Sigmoid colon (tissue), 4 donors: ENCODE results near the gene SHH.

Experiments used
- EP300 ChIP-seq, 4 donors: sonication (generic); formaldehyde crosslinking; IDR thresholded peaks; one replicate each; pipeline ENCODE4 v1.6.1; 2017; ENCODE audit warnings: antibody characterized with exemption in 4 of 4
- POLR2A ChIP-seq, 2 donors: fragments of 450-650 bp; IDR thresholded peaks; one replicate each; pipeline ENCODE4 v1.6.1; 2016; ENCODE audit warnings: antibody characterized with exemption in 2 of 2, mild to moderate bottlenecking in 2 of 2, moderate library complexity in 2 of 2
- TF ChIP-seq, protein P1 (sequence below), 4 experiments: fragments of 450-650 bp in 3 of 4; fragments of 200-600 bp in 1 of 4; IDR thresholded peaks; one replicate each; pipeline ENCODE4 v1.5.1; 2016 to 2019; ENCODE audit warnings: antibody characterized with exemption in 4 of 4, mild to moderate bottlenecking in 3 of 4, moderate library complexity in 2 of 4

DNA sequence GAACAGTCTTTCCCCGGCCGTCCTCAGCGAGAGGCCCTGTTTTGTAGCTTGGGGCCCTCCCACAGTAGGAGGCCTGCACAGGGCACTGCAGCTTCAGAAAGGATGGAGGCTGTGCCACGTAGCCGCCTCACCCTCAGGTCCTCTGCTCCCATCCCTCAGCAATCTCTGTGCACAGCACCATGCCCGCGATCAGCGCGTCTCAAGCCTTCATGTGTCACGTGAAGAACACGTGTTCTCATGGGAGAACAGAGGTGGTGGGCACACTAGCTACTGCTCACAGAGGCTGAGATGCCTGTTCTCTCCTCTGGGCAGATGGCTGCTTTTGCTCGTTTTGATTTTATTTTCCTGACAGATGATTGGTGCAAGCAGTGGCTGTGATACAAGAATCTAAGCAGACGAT is 8.5 kb upstream of the SHH start:
- TF ChIP-seq, protein P1, sequence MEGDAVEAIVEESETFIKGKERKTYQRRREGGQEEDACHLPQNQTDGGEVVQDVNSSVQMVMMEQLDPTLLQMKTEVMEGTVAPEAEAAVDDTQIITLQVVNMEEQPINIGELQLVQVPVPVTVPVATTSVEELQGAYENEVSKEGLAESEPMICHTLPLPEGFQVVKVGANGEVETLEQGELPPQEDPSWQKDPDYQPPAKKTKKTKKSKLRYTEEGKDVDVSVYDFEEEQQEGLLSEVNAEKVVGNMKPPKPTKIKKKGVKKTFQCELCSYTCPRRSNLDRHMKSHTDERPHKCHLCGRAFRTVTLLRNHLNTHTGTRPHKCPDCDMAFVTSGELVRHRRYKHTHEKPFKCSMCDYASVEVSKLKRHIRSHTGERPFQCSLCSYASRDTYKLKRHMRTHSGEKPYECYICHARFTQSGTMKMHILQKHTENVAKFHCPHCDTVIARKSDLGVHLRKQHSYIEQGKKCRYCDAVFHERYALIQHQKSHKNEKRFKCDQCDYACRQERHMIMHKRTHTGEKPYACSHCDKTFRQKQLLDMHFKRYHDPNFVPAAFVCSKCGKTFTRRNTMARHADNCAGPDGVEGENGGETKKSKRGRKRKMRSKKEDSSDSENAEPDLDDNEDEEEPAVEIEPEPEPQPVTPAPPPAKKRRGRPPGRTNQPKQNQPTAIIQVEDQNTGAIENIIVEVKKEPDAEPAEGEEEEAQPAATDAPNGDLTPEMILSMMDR (IDR thresholded peaks at IDR 0.05) = no peak
- TF ChIP-seq EP300 (IDR thresholded peaks at IDR 0.05) (no peak), POLR2A (IDR thresholded peaks at IDR 0.05) (no peak)
